ENCODE measurements around the gene STUM. TPM values are rescaled to one million over a fixed set of nuclear protein-coding genes. Genes with fewer than 3 reads are reported as not detected.

The STUM gene
- total RNA-seq, 1 donor from 2014 or later: 3.0 TPM

DNA sequence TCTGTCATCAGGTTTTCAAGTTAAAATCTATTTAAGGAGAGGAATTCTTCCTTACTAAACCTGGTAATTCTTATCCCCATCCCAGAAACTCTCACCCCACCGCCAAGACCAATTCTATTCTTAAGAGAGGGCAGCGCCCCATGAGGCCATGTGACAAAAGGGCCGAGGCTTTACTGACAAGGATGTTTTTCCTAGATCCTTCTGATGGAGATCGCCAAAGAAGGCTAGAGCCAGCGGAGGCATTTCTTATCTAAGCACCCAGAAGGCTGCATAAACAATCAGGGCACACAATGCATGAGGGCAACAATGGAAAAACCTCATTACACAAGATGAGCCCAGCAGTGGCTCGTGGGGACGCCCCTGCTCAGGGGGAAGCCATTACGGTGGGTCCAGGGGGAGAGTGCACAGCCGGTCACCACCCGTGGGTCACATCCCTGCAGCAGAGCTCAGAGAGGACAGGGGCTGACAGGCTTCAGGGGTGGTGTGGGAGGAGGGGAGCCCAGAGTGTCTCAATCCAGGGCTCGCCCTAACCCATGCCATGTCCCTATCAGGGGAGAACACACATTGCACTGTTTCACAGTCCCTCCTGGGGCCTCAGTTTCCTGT is 101.8 kb downstream of the STUM start:
- H3K36me3 ChIP-seq: peaks cover 20 to 21% of the 10 kb centered on the region in 2 donors
- H3K9me3 ChIP-seq: no peaks in the 10 kb centered on the region
- no peak overlapping the region for H3K4me3 ChIP-seq
- no peak for DNase-seq (ENCODE audit: low spot score in 2 of 2)
- peaks cover 0 to 20% of the 10 kb centered on the region in 2 donors for H3K4me1 ChIP-seq
- TF ChIP-seq, protein P1, sequence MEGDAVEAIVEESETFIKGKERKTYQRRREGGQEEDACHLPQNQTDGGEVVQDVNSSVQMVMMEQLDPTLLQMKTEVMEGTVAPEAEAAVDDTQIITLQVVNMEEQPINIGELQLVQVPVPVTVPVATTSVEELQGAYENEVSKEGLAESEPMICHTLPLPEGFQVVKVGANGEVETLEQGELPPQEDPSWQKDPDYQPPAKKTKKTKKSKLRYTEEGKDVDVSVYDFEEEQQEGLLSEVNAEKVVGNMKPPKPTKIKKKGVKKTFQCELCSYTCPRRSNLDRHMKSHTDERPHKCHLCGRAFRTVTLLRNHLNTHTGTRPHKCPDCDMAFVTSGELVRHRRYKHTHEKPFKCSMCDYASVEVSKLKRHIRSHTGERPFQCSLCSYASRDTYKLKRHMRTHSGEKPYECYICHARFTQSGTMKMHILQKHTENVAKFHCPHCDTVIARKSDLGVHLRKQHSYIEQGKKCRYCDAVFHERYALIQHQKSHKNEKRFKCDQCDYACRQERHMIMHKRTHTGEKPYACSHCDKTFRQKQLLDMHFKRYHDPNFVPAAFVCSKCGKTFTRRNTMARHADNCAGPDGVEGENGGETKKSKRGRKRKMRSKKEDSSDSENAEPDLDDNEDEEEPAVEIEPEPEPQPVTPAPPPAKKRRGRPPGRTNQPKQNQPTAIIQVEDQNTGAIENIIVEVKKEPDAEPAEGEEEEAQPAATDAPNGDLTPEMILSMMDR (IDR thresholded peaks at IDR 0.05): no peak
- intact Hi-C loops (cut with DNase I): no loop called here
- H3K27me3 ChIP-seq: no peaks in the 10 kb centered on the region
- peak overlapping the region in 1 of 2 donors; percentile 17 for H3K27ac ChIP-seq

DNA sequence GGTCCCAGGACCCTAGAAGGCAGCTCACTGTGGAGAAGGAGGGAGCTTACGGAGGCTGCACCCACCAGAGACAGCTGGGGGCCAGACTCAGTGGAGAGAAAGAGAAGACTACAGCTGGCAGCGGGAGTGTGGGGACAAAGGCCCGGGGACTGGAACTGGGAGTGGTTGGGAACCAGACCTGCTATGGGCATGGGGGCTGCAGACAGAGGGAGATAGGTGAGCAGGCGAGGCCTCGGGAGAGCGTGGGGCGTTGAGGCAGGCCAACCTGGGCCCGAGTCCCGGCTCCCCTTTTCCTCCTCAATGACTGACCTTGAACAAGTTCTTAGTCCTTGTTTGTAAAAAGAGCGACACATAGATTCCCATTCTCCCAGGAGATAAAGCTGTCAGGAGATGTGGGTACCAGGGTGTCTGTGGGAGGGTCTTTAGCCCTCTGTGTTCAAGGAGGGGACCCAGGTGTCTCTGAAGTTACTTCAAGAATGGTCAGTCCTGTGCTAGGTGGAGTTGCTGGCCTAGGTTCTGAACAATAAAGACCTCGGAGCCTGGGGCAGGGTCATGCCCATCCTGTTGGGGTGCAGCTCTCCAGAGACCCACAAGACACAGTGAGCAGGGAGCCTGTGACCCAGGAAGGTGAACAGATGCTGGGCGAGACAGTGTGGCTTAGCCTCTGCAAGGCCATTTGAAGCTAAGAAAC is 102.6 kb downstream of the STUM start:
- H3K36me3 ChIP-seq: peaks cover 20% of the 10 kb centered on the region in 2 donors
- intact Hi-C loops (cut with DNase I): no loop called here
- TF ChIP-seq, protein P1 (IDR thresholded peaks at IDR 0.05): no peak
- H3K4me3 ChIP-seq: no peak overlapping the region
- H3K9me3 ChIP-seq: no peaks in the 10 kb centered on the region
- DNase-seq (ENCODE audit: low spot score in 2 of 2): no peak
- no peaks in the 10 kb centered on the region for H3K27me3 ChIP-seq
- H3K4me1 ChIP-seq: peaks cover 3 to 28% of the 10 kb centered on the region in 2 donors
- H3K27ac ChIP-seq: no peak overlapping the region

DNA sequence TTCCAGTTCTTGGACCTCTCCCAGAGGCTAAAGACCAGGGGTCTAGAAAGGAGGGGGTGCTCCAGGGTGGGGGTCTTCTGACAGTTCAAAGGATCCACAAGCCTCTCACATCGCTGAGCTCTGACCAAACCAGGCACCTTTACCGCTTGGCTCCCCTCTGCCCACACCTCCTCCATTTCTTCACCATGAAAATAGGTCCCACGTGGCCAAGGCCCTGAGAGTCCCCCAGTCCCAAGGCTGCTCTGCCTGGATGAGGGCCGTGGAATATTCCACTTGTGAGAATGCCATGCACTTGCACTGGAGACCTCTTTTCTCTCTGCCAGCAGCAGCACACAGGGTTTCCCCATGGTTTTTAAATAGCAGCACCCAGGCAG is 103.2 kb downstream of the STUM start:
- DNase-seq (ENCODE audit: low spot score in 2 of 2): no peak
- TF ChIP-seq, protein P1 (IDR thresholded peaks at IDR 0.05): no peak
- Histone ChIP-seq H3K4me1 (peaks cover 9 to 34% of the 10 kb centered on the region in 2 donors), H3K4me3 (no peak overlapping the region), H3K9me3 (no peaks in the 10 kb centered on the region), H3K36me3 (peaks cover 16 to 19% of the 10 kb centered on the region in 2 donors), H3K27me3 (no peaks in the 10 kb centered on the region), H3K27ac (no peak overlapping the region)
- intact Hi-C loops (cut with DNase I): no loop called here

DNA sequence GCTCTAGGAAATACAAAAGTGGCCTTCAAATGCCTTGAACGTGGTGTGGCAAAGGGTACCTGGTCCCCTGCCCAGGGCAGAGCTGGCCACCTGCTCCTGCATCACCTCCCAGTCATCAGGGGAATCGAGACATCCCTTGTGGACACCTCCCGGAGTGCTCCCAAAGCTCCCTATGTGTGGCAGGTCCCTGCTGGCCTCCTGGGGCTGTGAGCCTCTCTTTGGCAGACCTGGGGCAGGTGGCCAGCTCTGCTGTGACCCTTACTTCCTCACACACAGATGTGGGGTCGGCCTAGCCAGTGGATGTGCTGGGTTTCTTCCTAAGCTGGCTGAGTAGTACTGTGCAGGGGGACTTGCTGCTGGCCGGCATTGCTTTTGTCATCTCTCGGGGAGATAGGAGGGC is 104.0 kb downstream of the STUM start:
- H3K9me3 ChIP-seq: no peaks in the 10 kb centered on the region
- no peak overlapping the region for H3K4me3 ChIP-seq
- no peak for DNase-seq (ENCODE audit: low spot score in 2 of 2)
- no peaks in the 10 kb centered on the region for H3K27me3 ChIP-seq
- peaks cover 12 to 40% of the 10 kb centered on the region in 2 donors for H3K4me1 ChIP-seq
- TF ChIP-seq, protein P1 (IDR thresholded peaks at IDR 0.05): no peak
- intact Hi-C loops (cut with DNase I): no loop called here
- no peak overlapping the region for H3K27ac ChIP-seq
- peaks cover 8 to 10% of the 10 kb centered on the region in 2 donors for H3K36me3 ChIP-seq

DNA sequence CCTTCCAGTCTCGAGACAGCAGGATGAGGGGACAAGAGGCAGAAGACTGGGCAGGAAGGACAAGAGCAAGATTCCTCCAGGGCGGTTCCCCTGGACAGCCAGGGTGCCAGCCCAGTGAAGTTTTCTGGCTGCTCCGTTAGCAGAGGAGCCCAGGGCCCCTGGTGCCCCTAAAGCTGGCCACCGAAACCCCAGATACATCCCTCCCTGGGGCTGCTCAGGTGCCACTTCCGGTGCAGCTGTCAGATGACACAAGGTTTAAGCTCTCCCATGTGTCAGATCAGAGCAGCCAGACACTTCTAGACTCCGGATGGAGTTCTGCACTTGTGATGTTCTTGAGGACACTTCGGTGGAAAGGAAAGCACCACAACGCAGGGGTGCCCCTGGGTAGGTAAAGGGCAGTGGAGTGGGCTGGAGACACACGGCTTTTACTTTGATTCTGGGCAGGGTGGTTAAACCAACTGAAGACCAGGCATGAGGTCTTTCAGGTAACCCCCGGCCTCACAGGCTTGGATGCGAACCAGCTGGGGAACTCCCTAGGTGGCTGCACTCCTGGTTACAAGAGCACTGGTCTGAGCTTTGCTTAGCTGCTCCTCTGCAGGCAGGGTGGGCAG is 104.9 kb downstream of the STUM start:
- H3K4me1 ChIP-seq: peaks cover 14 to 48% of the 10 kb centered on the region in 2 donors
- DNase-seq (ENCODE audit: low spot score in 2 of 2): no peak
- TF ChIP-seq, protein P1 (IDR thresholded peaks at IDR 0.05): no peak
- peak overlapping the region; percentile 47 to 54 for H3K27ac ChIP-seq
- intact Hi-C loops (cut with DNase I): no loop called here
- no peaks in the 10 kb centered on the region for H3K27me3 ChIP-seq
- no peaks in the 10 kb centered on the region for H3K9me3 ChIP-seq
- peaks cover 0 to 2% of the 10 kb centered on the region in 2 donors for H3K36me3 ChIP-seq
- H3K4me3 ChIP-seq: no peak overlapping the region
